ENCODE measurements around the gene COPS6. TPM values are rescaled to one million over a fixed set of nuclear protein-coding genes. Genes with fewer than 3 reads are reported as not detected.

COPS6 gene
- total RNA-seq, 4 donors from 2014 or later = 30.1 to 57.8 (median 48.0) TPM

- no peak overlapping the region for H3K4me3 ChIP-seq
- H3K4me1 ChIP-seq = peaks cover 0 to 7% (median 0%) of the 10 kb centered on the region in 4 donors
- no peak for DNase-seq
- no peak for TF ChIP-seq CTCF (IDR thresholded peaks at IDR 0.05)
- TF ChIP-seq POLR2A (IDR thresholded peaks at IDR 0.05) = no peak
- no peaks in the 10 kb centered on the region for H3K9me3 ChIP-seq
- no peaks in the 10 kb centered on the region for H3K27me3 ChIP-seq
- no peaks in the 10 kb centered on the region for H3K36me3 ChIP-seq
- peak overlapping the region in 2 of 4 donors; percentile 46 to 52 for H3K27ac ChIP-seq
Measured at GRCh38 chr7:100137851-100138760, 49.3 kb downstream of the COPS6 start.

- no peaks in the 10 kb centered on the region for H3K27me3 ChIP-seq
- H3K27ac ChIP-seq = peak overlapping the region in 2 of 4 donors; percentile 54 to 86
- DNase-seq = no peak
- peaks cover 0 to 7% (median 0%) of the 10 kb centered on the region in 4 donors for H3K4me1 ChIP-seq
- no peaks in the 10 kb centered on the region for H3K36me3 ChIP-seq
- H3K9me3 ChIP-seq = no peaks in the 10 kb centered on the region
- no peak overlapping the region for H3K4me3 ChIP-seq
- no peak for TF ChIP-seq POLR2A (IDR thresholded peaks at IDR 0.05)
- TF ChIP-seq CTCF (IDR thresholded peaks at IDR 0.05) = no peak
Measured at GRCh38 chr7:100141555-100141949, 52.8 kb downstream of the COPS6 start.

Small RNA genes within 50 kb of the gene (small RNA-seq; reads per million reads assigned to genes)
- gene MIR106B = 20.6 to 88.9 reads per million in 2 donors
- gene MIR25 = 451 to 1,840 reads per million in 2 donors
- gene MIR93 = 48.7 to 234 reads per million in 2 donors

Other genes starting within 250 kb of the COPS6 start
- not detected for gene OR2AE1, start 211.9 kb upstream of the COPS6 start, total RNA-seq
- 10 to 100 TPM; 52.1 to 80.9 (median 59.9) TPM for gene TRIM4, start 169.4 kb upstream of the COPS6 start, total RNA-seq
- gene GJC3, start 159.3 kb upstream of the COPS6 start, total RNA-seq = not detected
- gene AZGP1, start 112.9 kb upstream of the COPS6 start, total RNA-seq = 10 to 100 TPM in 3 of 4 donors, 1 to 10 TPM in 1; 3.3 to 30.3 (median 19.3) TPM
- gene ZKSCAN1, start 73.4 kb upstream of the COPS6 start, total RNA-seq = 10 to 100 TPM; 48.0 to 86.1 (median 73.5) TPM
- 10 to 100 TPM in 3 of 4 donors, 1 to 10 TPM in 1; 8.4 to 30.5 (median 12.0) TPM for gene ZSCAN21, start 39.2 kb upstream of the COPS6 start, total RNA-seq
- gene ZNF3, start 7.2 kb upstream of the COPS6 start, total RNA-seq = 10 to 100 TPM; 52.8 to 93.8 (median 67.8) TPM
- gene MCM7, start 12.4 kb downstream of the COPS6 start, total RNA-seq = 100 to 1,000 TPM in 1 of 4 donors, 10 to 100 TPM in 3; 42.4 to 139 (median 60.8) TPM
- 100 to 1,000 TPM in 1 of 4 donors, 10 to 100 TPM in 3; 28.7 to 119 (median 33.6) TPM for gene AP4M1, start 12.7 kb downstream of the COPS6 start, total RNA-seq
- gene TAF6, start 30.4 kb downstream of the COPS6 start, total RNA-seq = 10 to 100 TPM; 32.8 to 76.7 (median 49.7) TPM
- 10 to 100 TPM in 1 of 4 donors, 1 to 10 TPM in 3; 4.6 to 23.9 (median 6.3) TPM for gene CNPY4, start 30.7 kb downstream of the COPS6 start, total RNA-seq
- gene MBLAC1, start 38.0 kb downstream of the COPS6 start, total RNA-seq = 10 to 100 TPM in 1 of 4 donors, 1 to 10 TPM in 3; 3.2 to 10.5 (median 3.9) TPM
- gene LAMTOR4, start 59.9 kb downstream of the COPS6 start, total RNA-seq = 100 to 1,000 TPM; 194 to 312 (median 237) TPM
- 100 to 1,000 TPM in 1 of 4 donors, 10 to 100 TPM in 3; 57.6 to 123 (median 69.8) TPM for gene TRAPPC14, start 69.8 kb downstream of the COPS6 start, total RNA-seq
- 1 to 10 TPM in 2 of 4 donors, under 1 TPM in 1, not detected in 1; 0.53 to 4.1 (median 2.1) TPM for gene GAL3ST4, start 79.6 kb downstream of the COPS6 start, total RNA-seq
- gene GPC2, start 88.4 kb downstream of the COPS6 start, total RNA-seq = 10 to 100 TPM in 1 of 4 donors, 1 to 10 TPM in 2, not detected in 1; 3.8 to 16.5 (median 6.7) TPM
- gene STAG3, start 88.9 kb downstream of the COPS6 start, total RNA-seq = 10 to 100 TPM in 1 of 4 donors, 1 to 10 TPM in 2, not detected in 1; 2.1 to 62.7 (median 3.5) TPM
- gene PVRIG, start 131.0 kb downstream of the COPS6 start, total RNA-seq = 1 to 10 TPM; 3.7 to 8.3 (median 5.1) TPM
- not detected for gene SPDYE3, start 218.7 kb downstream of the COPS6 start, total RNA-seq